KBM-7 (cell line): Measurements from ENCODE around the gene C16orf54.
"Not testable (repeated sequence)": the region's sequence is repeated elsewhere in the genome, so short reads cannot be mapped to it uniquely, and the experiment has no call there.

Experiments used
- DNase-seq: peaks from one replicate; pipeline ENCODE4 v3.0.0-alpha.2; 2015
- in situ Hi-C: fragments of 300-500 bp; cut with MboI; formaldehyde crosslinking; loops from 2 replicates; pipeline ENCODE4 v1.14.3; 2020; ENCODE audit warnings: low sequenced_read_pairs, low pct_unique_long_range_greater_than_20kb, mixed read lengths

The C16orf54 gene

DNA sequence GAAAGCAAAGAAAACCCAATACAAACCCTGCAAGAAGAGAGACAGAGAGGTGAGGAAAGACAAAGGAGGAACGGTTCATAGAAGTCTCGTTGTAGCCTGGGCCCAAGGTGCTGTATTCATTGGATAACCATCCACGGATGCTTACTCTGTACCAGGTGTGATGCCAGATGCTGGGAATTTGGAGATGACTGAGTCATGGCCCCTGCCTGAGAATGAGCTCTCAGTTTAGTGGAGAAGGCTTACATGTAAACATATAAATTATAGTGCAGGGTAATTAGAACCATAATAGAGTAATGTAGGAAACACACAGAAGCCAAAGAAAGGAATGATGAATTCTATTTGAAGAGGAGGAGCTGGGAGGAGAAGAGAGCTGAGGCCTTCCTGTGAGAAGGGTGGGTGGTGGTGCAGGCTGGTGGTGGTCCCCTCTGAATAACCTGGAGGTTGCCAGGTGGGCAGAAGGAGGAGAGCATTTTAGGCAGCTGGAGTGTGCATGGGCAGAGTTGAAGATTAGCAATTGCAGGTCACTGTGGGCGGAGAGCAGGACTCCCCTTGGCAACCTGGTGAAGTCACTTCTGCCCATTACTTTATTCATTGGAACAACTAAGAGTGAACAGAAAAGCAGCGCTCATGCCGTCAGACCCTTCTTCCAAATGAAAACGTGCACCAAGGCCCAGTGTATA lies 24.6 kb upstream of the C16orf54 start:
- in situ Hi-C loops = no loop called here
- no peak for DNase-seq

GRCh38 chr16:29769507-29769906 lies 23.7 kb upstream of the C16orf54 start:
- DNase-seq = no peak
- in situ Hi-C loops = no loop called here

GRCh38 chr16:29767062-29767461 lies 21.3 kb upstream of the C16orf54 start:
- in situ Hi-C loops = no loop called here
- no peak for DNase-seq

DNA sequence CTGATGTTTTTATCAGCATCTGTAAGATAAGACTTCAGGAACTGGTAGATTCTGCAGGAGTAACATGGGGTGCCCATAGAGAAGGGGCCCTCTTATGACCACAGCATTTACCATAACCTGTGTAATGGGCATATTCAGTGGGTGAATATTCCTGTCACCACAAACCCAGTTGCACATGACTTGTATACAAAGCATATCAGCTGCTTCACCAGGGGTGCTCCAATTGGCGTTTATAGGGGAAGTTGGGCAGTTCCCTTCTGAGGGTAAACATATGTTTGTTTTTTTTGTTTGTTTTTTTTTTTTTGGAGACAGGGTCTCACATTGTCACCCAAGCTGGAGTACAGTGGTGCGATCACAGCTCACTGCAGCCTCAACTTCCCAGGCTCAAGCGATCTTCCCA lies 20.8 kb upstream of the C16orf54 start:
- in situ Hi-C loops = no loop called here
- no peak for DNase-seq

GRCh38 chr16:29765167-29766032 lies 19.6 kb upstream of the C16orf54 start:
- DNase-seq = no peak
- in situ Hi-C loops = no loop called here

DNA sequence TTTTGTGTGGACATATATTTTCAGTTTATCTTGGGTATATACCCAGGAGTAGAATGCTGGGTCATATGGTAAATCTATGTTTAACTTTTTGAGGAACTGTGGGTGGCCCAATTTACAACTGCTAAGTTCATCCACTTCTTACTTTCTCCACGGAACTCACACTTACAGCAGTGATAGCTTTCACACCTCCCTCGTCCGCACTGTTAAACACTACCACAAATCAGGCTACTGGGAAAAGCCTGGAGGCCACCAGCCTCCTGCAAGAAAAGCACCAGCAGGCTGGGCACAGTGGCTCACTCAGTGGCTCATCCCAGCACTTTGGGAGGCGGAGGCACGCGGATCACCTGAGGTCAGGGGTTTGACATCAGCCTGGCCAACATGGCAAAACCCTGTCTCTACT lies 17.5 kb upstream of the C16orf54 start:
- in situ Hi-C loops = no loop called here
- no peak for DNase-seq

- DNase-seq = no peak
Observed at GRCh38 chr16:29761882-29762281, 16.1 kb upstream of the C16orf54 start.

DNA sequence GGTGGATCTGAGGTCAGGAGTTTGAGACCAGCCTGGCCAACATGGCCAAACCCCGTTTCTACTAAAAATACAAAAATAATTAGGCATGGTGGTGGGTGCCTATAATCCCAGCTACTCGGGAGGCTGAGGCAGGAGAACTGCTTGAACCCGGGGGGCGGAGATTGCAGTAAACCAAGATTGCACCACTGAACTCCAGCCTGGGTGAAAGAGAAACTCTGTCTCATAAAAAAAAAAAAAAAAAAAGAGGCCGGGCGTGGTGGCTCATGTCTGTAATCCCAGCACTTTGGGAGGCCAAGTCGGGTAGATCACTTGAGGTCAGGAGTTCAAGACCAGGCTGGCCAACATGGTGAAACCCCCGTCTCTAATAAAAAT lies 15.5 kb upstream of the C16orf54 start:
- in situ Hi-C loops, DNase-seq: not testable (repeated sequence)

More at GRCh38 chr16:29761882-29762281, 16.1 kb upstream of the C16orf54 start:
- in situ Hi-C loops = no loop called here

- no peak for DNase-seq
- in situ Hi-C loops = no loop called here
Observed at GRCh38 chr16:29760567-29761279, 14.9 kb upstream of the C16orf54 start.

DNA sequence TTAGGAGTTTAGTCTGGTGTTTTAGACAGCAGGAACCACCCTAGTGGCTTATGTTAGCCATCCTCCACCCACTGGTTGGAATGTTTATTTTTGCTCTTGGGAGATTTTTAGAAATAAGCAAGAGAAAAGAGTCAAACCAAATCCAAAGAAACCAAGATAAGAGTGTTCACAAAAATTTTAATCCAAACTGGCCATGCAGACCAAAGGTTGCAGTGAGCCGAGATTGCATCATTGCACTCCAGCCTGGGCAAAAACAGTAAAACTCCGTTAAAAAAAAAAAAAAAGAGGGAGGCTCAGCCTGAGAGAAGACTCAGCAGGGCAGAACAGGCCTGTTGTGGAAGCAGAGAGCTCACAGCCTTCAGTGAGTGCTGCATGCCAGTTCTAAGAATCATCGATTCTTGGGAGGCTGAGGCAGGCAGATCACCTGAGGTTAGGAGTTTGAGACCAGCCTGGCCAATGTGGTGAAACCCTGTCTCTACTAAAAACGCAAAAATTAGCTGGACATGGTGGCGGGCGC lies 12.2 kb upstream of the C16orf54 start:
- DNase-seq = peak; percentile 37
- in situ Hi-C loops = no loop called here

GRCh38 chr16:29757086-29757485 lies 11.3 kb upstream of the C16orf54 start:
- DNase-seq, in situ Hi-C loops: not testable (repeated sequence)

DNA sequence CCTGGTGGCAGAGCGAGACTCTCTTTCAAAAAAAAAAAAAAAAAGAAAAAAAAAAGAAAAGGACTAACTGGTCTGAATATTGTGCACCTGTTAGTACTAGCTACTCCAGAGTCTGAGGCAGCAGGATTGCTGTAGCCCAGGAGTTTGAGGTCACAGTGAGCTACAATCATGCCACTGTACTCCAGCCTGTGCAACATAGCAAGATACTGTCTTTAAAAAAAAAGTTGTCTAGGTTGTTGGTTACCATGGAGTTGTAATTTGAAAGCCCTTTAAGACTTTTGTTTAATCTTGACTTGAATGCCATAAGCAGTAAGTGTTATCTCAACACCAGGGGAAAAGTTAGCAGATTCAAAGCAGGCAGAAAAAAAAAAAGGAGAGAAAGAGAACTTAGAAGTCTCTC lies 10.9 kb upstream of the C16orf54 start:
- in situ Hi-C loops = no loop called here
- DNase-seq = no peak

DNA sequence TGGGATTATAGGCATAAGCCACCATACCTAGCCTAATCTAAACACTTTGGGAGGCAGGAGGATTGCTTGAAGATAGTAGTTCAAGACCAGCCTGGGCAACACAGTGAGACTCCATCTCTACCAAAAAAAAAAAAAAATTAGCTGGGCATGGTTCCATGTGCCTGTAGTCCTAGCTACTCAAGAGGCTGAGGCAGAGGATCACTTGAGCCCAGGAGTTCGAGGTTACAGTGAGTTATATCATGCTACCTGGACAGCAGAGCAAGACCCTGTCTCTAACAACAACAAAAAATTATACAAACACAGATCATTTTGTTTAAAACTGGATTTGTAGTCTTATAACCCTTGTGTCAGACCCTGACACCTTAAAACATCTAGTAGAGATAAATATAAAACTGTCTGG lies 7.7 kb upstream of the C16orf54 start:
- no peak for DNase-seq
- in situ Hi-C loops = no loop called here

GRCh38 chr16:29748760-29749149 lies 3.0 kb upstream of the C16orf54 start:
- in situ Hi-C loops, DNase-seq: not testable (repeated sequence)

DNA sequence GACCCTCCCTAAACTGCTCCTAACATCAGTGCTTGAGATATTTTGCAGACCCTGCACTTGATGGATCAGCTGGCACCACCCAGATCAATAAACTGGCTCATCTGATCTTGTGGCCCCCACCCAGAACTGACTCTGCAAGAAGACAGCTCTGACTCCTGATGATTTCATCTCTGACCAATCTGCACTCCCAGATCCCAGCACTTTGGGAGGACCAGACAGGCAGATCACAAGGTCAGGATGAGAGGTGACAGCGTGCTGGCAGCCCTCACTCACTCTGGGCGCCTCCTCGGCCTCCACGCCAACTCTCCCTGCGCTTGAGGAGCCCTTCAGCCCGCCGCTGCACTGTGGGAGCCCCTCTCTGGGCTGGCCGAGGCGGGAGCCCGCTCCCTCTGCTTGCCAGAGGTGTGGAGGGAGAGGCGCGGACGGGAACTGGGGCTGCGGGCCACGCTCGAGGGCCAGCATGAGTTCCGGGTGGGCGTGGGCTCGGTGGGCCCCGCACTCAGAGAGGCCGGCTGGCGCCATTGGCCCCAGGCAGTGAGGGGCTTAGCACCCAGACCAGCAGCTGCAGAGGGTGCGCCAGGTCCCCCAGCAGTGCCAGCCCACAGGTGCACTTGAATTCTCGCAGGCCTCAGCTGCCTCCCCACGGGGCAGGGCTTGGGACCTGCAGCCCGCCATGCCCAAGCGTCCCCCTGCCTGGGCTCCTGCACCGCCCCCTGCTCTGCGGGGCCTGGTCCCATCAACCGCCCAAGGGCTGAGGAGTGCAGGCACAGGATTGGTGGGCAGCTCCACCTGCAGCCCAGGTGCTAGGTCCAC lies 2.4 kb upstream of the C16orf54 start:
- no peak for DNase-seq
- in situ Hi-C loops = no loop called here

DNA sequence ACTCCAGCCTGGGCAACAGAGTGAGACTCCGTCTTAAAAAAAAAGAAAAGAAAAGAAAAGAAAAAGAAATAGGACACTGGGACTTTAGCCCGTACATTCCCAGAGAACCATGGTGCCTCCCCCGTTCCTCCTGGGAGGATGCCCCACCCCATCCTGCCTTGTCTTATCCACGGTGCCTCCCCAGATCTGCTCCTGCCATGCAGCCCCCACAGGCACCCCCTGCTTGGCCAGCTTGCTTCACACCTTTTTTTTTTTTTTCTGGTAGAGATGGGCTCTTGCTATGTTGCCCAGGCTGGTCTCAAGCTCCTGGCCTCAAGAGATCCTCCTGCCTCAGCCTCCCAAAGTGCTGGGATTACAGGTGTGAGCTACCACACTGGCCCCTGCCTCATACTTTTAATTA lies 728 bp upstream of the C16orf54 start:
- in situ Hi-C loops, DNase-seq: not testable (repeated sequence)

GRCh38 chr16:29745121-29745852 lies 503 bp downstream of the C16orf54 start:
- peak; percentile 73 for DNase-seq
- in situ Hi-C loops = no loop called here

GRCh38 chr16:29744541-29745101 lies 1.2 kb downstream of the C16orf54 start:
- DNase-seq = peak; percentile 38

More at GRCh38 chr16:29744541-29745101, 1.2 kb downstream of the C16orf54 start:
- in situ Hi-C loops = no loop called here
